ENCODE results near the gene F10. TPM values are rescaled to one million over a fixed set of nuclear protein-coding genes. Genes with fewer than 3 reads are reported as not detected.
A peak's percentile ranks its signal among the peaks of the same experiment; 100 is the strongest.

The F10 gene
- total RNA-seq, 4 donors from 2014 or later, result 0.61 to 21.6 (median 4.5) TPM

DNA sequence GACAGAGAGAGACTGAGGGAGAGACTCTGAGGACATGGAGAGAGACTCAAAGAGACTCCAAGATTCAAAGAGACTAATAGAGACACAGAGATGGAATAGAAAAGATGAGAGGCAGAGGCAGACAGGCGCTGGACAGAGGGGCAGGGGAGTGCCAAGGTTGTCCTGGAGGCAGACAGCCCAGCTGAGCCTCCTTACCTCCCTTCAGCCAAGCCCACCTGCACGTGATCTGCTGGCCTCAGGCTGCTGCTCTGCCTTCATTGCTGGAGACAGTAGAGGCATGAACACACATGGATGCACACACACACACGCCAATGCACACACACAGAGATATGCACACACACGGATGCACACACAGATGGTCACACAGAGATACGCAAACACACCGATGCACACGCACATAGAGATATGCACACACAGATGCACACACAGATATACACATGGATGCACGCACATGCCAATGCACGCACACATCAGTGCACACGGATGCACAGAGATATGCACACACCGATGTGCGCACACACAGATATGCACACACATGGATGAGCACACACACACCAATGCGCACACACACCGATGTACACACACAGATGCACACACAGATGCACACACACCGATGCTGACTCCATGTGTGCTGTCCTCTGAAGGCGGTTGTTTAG lies 3.3 kb upstream of the F10 start:
- no peaks in the 10 kb centered on the region for H3K36me3 ChIP-seq
- DNase-seq, result no peak
- 86 to 88% methylated on average over 11 to 14 of the region's 16 CpGs for WGBS, 2 donors
- no peak overlapping the region for H3K27ac ChIP-seq
- no peaks in the 10 kb centered on the region for H3K9me3 ChIP-seq
- peaks cover 0 to 21% (median 5%) of the 10 kb centered on the region in 3 donors for H3K4me1 ChIP-seq
- H3K4me3 ChIP-seq, result no peak overlapping the region
- peaks cover 0 to 27% (median 0%) of the 10 kb centered on the region in 4 donors for H3K27me3 ChIP-seq
- no peak for TF ChIP-seq POLR2A (IDR thresholded peaks at IDR 0.05)
- TF ChIP-seq, protein P1, sequence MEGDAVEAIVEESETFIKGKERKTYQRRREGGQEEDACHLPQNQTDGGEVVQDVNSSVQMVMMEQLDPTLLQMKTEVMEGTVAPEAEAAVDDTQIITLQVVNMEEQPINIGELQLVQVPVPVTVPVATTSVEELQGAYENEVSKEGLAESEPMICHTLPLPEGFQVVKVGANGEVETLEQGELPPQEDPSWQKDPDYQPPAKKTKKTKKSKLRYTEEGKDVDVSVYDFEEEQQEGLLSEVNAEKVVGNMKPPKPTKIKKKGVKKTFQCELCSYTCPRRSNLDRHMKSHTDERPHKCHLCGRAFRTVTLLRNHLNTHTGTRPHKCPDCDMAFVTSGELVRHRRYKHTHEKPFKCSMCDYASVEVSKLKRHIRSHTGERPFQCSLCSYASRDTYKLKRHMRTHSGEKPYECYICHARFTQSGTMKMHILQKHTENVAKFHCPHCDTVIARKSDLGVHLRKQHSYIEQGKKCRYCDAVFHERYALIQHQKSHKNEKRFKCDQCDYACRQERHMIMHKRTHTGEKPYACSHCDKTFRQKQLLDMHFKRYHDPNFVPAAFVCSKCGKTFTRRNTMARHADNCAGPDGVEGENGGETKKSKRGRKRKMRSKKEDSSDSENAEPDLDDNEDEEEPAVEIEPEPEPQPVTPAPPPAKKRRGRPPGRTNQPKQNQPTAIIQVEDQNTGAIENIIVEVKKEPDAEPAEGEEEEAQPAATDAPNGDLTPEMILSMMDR (IDR thresholded peaks at IDR 0.05), result no peak
- intact Hi-C loops (cut with DNase I), result no loop called here

DNA sequence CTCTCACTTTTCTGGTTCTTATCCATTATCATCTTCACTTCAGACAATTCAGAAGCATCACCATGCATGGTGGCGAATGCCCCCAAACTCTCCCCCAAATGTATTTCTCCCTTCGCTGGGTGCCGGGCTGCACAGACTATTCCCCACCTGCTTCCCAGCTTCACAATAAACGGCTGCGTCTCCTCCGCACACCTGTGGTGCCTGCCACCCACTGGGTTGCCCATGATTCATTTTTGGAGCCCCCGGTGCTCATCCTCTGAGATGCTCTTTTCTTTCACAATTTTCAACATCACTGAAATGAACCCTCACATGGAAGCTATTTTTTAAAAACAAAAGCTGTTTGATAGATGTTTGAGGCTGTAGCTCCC lies 2.8 kb upstream of the F10 start:
- Histone ChIP-seq H3K9me3 (no peaks in the 10 kb centered on the region), H3K4me1 (peaks cover 0 to 21% (median 5%) of the 10 kb centered on the region in 3 donors), H3K36me3 (no peaks in the 10 kb centered on the region), H3K27me3 (peaks cover 0 to 23% (median 0%) of the 10 kb centered on the region in 4 donors), H3K4me3 (no peak overlapping the region), H3K27ac (no peak overlapping the region)
- TF ChIP-seq, protein P1 (IDR thresholded peaks at IDR 0.05), result no peak
- no peak for TF ChIP-seq POLR2A (IDR thresholded peaks at IDR 0.05)
- no peak for DNase-seq
- 88 to 90% methylated on average over 7 of the region's 7 CpGs for WGBS, 2 donors
- intact Hi-C loops (cut with DNase I), result no loop called here

DNA sequence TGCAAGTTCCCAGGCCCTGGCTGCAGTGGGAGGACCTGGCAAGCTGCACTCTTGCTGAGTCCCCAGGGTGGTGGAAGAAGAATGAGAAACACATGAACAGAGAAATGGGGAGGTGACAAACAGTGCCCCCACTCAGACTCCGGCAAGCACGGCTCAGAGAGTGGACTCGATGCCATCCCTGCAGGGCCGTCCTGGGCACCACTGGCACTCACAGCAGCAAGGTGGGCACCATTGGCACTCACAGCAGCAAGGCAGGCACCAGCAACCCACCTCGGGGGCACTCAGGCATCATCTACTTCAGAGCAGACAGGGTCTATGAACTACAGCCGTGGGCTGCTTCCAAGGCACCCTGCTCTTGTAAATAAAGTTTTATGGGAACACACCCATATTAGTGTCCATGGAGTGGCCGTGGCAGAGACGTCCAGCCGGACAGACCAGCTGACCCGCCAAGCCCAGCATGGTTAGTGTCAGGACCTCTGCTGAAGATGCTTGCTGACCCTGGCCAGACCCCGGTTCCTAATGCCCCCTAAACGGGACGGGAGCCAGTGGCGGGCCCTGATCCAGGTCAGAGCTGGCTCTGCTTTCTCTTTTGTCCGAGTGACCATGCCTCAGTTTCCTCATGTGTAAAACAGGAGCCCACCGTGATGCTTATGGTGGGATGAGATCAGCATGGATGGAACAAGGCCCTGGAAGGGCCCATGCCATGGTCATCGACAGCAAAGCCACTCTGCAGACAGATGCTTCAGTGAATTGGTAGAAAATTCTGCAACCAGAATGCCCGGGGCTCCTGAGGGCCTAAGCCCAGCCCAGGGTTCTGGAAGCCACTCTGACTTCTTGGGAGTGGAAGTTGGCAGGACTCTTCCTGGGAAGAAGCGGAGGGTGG lies 2.1 kb upstream of the F10 start:
- H3K36me3 ChIP-seq, result no peaks in the 10 kb centered on the region
- no peaks in the 10 kb centered on the region for H3K9me3 ChIP-seq
- TF ChIP-seq, protein P1 (IDR thresholded peaks at IDR 0.05), result no peak
- no peak for TF ChIP-seq POLR2A (IDR thresholded peaks at IDR 0.05)
- peaks cover 0 to 20% (median 0%) of the 10 kb centered on the region in 4 donors for H3K27me3 ChIP-seq
- H3K4me1 ChIP-seq, result peaks cover 0 to 21% (median 5%) of the 10 kb centered on the region in 3 donors
- H3K27ac ChIP-seq, result no peak overlapping the region
- H3K4me3 ChIP-seq, result no peak overlapping the region
- intact Hi-C loops (cut with DNase I), result no loop called here
- DNase-seq, result no peak
- WGBS, 2 donors, result 63 to 84% methylated on average over 5 of the region's 19 CpGs

DNA sequence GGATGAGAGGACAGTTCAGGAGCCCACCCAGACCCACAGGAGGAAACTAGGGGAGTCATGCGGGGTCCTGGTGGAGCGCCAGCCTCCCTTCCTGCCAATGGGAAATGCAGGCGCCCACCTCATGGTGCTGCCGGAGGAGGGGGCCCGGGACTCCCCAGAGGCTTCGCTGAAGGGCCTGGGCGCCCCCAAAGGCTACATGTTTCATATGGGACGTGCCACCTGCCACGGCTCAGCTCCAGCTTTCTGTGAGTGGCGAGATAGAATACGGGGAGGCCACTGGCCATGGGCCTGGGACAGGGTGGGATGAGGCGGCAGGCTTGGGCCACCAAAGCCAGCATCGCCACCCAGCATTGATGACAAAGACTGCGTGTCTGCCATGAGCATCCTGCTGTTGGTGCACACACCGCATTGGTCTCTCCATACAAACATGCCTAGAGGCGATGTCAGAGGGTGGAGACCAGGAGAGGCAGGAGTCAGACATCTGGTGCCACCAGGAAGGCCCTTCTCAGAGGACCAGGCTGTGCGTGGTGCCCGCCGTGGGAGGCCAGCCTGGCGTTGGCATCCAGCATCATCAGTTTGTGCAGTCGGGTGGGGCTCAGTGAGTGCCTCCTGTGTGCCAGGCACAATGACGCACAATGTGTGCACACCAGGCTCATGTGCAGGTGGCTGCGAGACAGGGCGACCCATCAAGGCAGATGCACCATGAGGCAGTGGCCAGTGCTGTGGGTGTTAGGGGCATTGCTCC lies 1.2 kb upstream of the F10 start:
- peak overlapping the region in 3 of 4 donors; percentile 68 to 86 (median 82) for H3K27ac ChIP-seq

More for the DNA sequence above, 1.2 kb upstream of the F10 start:
- Histone ChIP-seq H3K27me3 (peaks cover 0 to 20% (median 0%) of the 10 kb centered on the region in 4 donors), H3K4me1 (peaks cover 0 to 21% (median 5%) of the 10 kb centered on the region in 3 donors), H3K4me3 (no peak overlapping the region), H3K36me3 (no peaks in the 10 kb centered on the region), H3K9me3 (no peaks in the 10 kb centered on the region)
- WGBS, 2 donors, result 92% methylated on average over 2 to 6 of the region's 24 CpGs
- DNase-seq, result no peak
- intact Hi-C loops (cut with DNase I), result no loop called here
- no peak for TF ChIP-seq POLR2A (IDR thresholded peaks at IDR 0.05)
- TF ChIP-seq, protein P1 (IDR thresholded peaks at IDR 0.05), result no peak
